Measurements from ENCODE around the gene PALB2.
A peak's percentile ranks its signal among the peaks of the same experiment; 100 is the strongest.

The PALB2 gene

DNA sequence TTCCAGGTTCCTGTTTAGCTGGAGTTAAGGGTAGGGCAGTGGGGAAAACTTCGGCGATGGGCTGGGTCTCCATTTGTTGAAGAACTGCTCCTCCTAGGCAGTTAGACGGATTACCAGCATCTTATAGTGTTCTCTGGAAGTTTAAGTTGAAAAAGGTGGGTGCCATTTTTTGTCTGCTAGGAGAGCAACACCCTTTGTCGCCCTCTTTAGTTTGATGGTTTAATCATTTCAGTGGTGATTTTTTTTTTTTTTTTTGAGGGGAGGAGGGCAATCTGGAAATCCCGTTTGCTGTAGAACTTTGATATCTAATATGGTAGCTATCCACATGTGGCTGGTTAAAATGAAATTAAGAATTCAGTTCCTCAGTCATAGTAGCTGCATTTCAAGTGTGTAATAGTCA lies 79.5 kb downstream of the PALB2 start:
- TF ChIP-seq CTCF (conservative IDR thresholded peaks at IDR 0.05; ENCODE audit: low read depth, low read length) = no peak
- no peak for DNase-seq (ENCODE audit: low read depth)
- no peak overlapping the region for H3K4me3 ChIP-seq (ENCODE audit: low read length)

GRCh38 chr16:23557779-23558702 lies 83.1 kb downstream of the PALB2 start:
- peak; percentile 16 for DNase-seq (ENCODE audit: low read depth)
- TF ChIP-seq CTCF (conservative IDR thresholded peaks at IDR 0.05; ENCODE audit: low read depth, low read length) = no peak
- H3K4me3 ChIP-seq (ENCODE audit: low read length) = peak overlapping the region; percentile 93

DNA sequence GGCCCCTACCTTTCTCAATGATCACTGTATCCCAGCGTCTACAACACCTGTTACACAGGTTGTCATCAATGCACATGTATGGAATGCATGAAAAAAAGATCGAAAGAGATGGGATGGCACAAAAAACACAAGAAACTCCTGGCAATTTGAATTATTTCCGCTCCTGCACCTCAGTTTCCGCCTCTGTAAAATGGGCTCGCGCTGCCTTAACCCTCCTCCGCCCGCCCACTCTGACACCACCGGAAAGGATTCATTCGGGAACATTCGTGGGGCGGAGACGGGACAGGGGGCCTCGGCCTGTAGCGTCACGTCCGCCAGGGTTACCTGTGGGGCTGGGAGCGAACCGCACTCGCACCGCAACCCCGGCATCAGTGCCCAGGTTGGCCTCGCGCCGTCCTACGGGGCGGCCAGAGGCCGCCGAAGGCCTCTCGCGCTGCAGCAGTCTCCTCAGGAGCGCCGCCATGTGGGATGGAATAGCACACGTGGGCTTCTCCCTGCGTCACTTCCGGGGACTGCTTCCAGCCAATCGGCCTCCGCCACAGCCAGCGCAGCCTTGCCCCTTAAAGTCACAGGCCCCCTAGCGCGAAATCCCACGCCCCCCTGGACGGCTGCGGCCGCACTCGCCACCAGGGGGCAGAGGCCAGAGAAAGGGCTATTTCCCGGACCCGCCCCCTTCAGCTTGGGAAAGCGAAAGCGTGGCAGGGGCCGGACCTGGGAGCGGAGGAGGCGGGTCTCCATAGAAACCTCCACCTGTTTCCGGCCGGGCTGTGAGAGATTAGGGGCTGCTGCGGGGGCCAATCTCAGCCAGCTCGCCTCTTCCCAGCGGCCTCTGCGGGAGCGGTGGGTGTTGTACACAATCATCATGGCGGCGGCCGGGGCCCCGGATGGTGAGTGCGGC lies 84.0 kb downstream of the PALB2 start, which contains the start of the genes EARS2 and UBFD1:
TSS of gene EARS2 (minus strand) at position 470 of the 898 bp plus-strand sequence. CDS start at position 463, 7 bp downstream.
TSS of gene UBFD1 (plus strand) at position 847 of the 898 bp plus-strand sequence. CDS start at position 863, 16 bp downstream.
- peak within 1 kb of the TSS; percentile 93 for H3K4me3 ChIP-seq (ENCODE audit: low read length)
- TF ChIP-seq CTCF (conservative IDR thresholded peaks at IDR 0.05; ENCODE audit: low read depth, low read length) = peak; percentile 84
- peak; percentile 95 for DNase-seq (ENCODE audit: low read depth)

GRCh38 chr16:23554536-23554935 lies 86.6 kb downstream of the PALB2 start:
- no peak for DNase-seq (ENCODE audit: low read depth)
- TF ChIP-seq CTCF (conservative IDR thresholded peaks at IDR 0.05; ENCODE audit: low read depth, low read length) = no peak
- H3K4me3 ChIP-seq (ENCODE audit: low read length) = no peak overlapping the region

All from retinal pigment epithelial cell (primary cell).